NCI-H345 (cell line): ENCODE data around the gene SPTBN2.

Experiments used
- DNase-seq: peaks from one replicate; lab custom pipeline; 2025; lab: John Stamatoyannopoulos, UW

SPTBN2 gene

DNA sequence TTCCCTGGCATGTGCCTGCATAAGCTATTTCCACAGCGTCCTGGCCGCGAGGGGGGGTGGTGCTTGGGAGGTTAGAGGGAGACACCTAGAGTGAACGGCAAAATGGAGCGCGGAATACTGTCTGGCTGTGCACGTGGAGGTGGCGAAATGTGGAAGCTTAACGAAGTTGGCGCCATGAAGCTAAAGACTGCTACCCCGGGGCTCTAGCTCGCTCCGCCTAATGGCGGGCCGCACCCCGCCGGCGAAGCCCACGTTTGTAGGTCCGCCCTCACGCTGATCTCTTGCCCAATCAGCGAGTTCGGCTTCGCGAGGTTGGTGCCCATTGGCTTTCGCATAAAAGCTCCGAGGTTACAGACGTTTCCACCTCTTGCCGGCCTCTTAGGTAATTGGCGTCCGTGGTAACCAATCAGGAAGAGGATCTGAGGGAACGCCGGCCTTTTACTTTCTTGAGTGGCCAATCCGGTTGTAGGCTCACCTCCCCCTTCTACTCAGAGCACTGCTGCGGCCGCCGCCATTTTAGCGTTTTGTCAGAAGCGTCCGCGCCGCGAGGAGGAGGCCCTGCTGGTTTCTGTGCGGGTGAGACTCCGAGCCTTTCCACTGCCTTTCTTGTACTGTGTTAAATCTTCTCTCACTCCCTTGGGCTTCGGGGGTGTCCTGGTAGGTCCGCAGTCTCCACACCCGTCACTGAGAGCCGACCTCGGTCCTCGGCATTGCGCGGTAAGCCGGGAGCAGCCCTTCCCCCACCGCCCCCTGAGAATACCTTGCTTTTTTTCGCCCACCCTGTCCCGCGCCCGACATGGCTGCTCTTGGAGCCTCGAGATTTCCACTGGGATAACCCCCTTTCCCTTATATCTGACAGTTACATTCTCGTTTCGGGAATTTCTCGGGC, 90.6 kb downstream of the SPTBN2 start, which contains the start of gene RBM4:
TSS of gene RBM4 (plus strand) at position 527 of the 889 bp plus-strand sequence. CDS start 1,009 bp downstream, outside the sequence.
- peak; percentile 100 for DNase-seq

DNA sequence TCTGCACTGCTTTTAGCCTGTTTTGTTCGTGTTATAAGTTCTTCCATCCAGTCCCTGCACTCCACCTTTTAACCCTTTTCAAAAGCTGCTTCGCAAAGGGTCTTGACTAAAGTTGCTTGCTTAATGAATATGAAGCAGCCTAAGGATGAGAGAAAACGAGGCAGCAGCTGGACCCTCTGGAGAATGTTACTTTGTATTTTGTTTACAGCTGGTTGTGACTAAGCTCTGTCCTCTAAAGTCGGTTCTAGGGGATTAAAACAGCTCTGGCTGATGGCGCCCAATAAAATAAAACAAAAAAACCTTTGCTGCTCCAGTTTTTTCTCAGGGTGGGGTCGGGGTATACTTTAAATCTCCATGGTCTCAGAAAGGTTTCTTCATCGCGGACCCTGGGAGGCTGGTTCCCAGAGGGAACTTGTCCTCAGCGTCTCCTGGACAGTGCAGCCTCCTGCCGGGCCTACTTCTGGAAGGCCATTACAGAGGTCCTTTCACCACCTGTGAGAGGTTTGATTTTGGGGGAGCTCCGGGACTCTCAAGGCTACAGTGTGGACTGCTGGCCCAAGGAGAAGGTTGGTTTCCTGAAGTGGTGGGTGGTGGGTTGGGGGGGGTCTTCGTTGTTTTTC, 91.3 kb downstream of the SPTBN2 start:
- DNase-seq = no peak

DNA sequence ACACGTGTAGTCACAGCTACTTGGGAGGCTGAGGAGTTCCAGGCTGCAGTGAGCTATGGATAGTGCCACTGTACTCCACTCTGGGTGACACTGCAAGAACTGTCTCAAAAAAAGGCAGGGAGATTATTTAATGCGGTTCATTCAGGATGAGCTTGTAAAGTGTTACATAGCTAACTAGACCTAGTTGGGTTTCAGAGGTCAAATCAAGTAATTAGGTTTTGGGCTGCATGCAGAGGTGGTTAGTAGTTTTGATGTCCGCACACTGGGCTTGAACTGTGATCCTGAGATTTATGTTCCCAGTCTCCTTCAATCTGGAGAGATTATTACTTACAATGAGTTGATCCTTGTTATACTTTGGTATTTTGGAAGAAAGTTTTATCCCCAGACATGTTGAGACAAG, 92.6 kb downstream of the SPTBN2 start:
- DNase-seq = no peak
